Stimulated activated CD4-positive, alpha-beta T cell treated with anti-CD3 and anti-CD28 coated beads, TNF-alpha, amount 100 ng/mL, for 24 hours (primary cell): ENCODE results near the gene RP2.

Experiments
- DNase-seq, 3 experiments: peaks; one replicate each; pipeline ENCODE4 v3.0.0-alpha.2; 2020; ENCODE audit warnings: low read depth in 3 of 3

RP2 gene

GRCh38 chrX:46920235-46920634 is 83.4 kb downstream of the RP2 start:
- DNase-seq, result no peak

DNA sequence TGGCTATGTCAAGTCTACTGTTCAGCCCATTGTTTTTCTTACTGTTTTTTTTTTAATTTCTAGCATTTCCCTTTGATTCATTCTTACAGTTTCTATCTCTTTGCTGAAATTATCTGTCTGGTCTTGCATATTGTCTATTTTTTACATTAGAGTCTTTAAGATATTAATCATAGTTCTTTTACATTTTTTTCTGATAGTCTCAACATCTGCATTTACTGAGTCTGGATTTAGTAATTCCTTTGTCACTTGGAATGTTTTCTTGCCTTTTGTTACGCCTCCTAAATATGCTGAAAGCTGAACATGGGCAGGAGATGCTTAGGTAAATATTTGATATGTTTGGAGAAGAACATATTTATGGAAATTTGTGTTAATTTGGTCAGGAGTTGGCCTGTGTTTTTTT is 85.8 kb downstream of the RP2 start:
- DNase-seq, result no peak

DNA sequence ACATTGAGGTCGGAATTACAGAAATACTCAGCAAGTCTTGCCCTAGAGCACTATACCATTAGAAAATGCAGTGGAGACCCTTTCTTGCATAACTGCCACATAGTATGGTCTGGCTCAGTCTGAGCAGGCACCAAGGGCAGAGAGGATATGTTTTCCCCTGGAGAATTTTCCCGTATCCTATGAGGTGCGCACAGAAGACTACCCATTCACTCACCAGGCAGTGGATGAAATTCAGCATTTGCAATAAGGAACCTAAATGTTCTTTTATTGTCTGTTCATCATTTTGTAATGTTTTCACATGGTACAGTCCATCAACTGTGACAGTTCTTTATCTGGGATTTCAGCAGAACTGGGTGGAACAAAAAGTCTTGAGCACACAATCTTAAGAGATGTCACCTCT is 90.9 kb downstream of the RP2 start:
- DNase-seq, result no peak

DNA sequence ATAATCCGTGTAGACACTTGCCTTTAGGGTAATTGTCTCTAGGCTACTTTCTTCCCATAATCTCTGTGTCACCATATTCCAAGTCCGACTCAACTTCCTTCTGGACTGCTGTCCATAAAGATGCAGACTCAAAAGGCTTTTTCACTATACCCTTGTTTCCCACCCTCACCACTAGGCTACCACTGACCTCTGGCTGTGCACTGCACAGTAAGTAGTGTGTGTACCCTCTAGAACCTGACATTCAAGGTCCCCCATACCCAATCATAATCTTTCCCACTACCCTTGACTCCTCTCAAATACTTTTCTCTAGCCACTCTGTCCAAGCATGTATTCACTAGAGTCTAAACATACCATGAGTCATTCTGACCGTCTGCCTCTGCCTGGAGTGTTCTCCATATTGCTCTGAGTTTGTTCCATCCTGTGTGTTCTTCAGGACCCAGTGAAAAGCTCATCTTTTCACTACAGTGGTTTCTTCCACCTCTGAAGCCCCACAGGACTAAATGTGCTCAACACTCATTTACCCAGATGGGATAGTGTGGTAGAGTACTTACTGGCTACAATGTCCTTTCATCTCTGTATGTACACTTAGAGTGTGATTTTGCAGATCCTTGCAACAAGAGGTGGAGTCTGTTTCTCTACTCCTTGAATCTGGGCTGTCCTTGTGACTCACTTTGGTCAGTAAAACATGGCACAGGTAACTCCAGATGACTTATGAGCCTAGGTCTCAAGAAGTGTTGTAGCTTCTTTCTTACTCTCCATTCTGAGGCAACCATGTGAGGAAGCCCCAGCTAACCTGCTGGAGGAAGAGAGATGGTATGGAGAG is 92.8 kb downstream of the RP2 start:
- DNase-seq, result no peak
